GM23338 (cell line): ENCODE results near the gene TNFSF12. TPM values are rescaled to one million over a fixed set of nuclear protein-coding genes. Genes with fewer than 3 reads are reported as not detected.

ENCODE experiments used
- ATAC-seq: fragments of 200-7000 bp; cut with Tn5 transposase; 3 replicates; pipeline ENCODE4 v1.9.1; 2020
- DNase-seq: peaks from one replicate; pipeline ENCODE4 v3.0.0-alpha.2; 2015; ENCODE audit warnings: low spot score
- H2AFZ ChIP-seq: fragments of 200-600 bp; sonication (generic); 2 replicates; pipeline ENCODE4 v1.8.0; 2016; ENCODE audit warnings: antibody characterized with exemption, mild to moderate bottlenecking, moderate library complexity
- H3F3A ChIP-seq: fragments of 200-600 bp; sonication (generic); replicated peaks from 2 replicates; pipeline ENCODE4 v1.8.0; 2017; ENCODE audit warnings: antibody characterized with exemption, mixed run types, low read depth
- H3K27ac ChIP-seq: fragments of 200-600 bp; sonication (generic); 2 replicates; pipeline ENCODE4 v1.6.1; 2016; ENCODE audit warnings: low read depth
- H3K27me3 ChIP-seq: fragments of 200-600 bp; sonication (generic); 2 replicates; pipeline ENCODE4 v1.8.0; 2016; ENCODE audit warnings: mild to moderate bottlenecking, mixed run types, moderate library complexity; ENCODE audit not compliant: insufficient read depth
- H3K36me3 ChIP-seq: fragments of 200-600 bp; sonication (generic); 2 replicates; pipeline ENCODE4 v1.8.0; 2016; ENCODE audit warnings: mild to moderate bottlenecking; ENCODE audit not compliant: insufficient read depth
- H3K4me1 ChIP-seq: fragments of 200-600 bp; sonication (generic); 2 replicates; pipeline ENCODE4 v1.8.0; 2016; ENCODE audit warnings: mild to moderate bottlenecking, moderate library complexity; ENCODE audit not compliant: insufficient read depth
- H3K4me2 ChIP-seq: fragments of 200-600 bp; sonication (generic); 2 replicates; pipeline ENCODE4 v1.7.1; 2017; ENCODE audit warnings: mixed run types
- H3K4me3 ChIP-seq: fragments of 200-600 bp; sonication (generic); 2 replicates; pipeline ENCODE4 v1.6.1; 2016; ENCODE audit warnings: mixed run types
- H3K79me2 ChIP-seq: fragments of 200-600 bp; sonication (generic); replicated peaks from 2 replicates; pipeline ENCODE4 v1.8.0; 2017; ENCODE audit warnings: mild to moderate bottlenecking; ENCODE audit not compliant: insufficient read depth
- H3K9me2 ChIP-seq: fragments of 200-600 bp; sonication (generic); 2 replicates; pipeline ENCODE4 v1.8.0; 2017; ENCODE audit not compliant: insufficient read depth
- H4K20me1 ChIP-seq: fragments of 200-600 bp; sonication (generic); replicated peaks from 2 replicates; pipeline ENCODE4 v1.8.0; 2017; ENCODE audit warnings: mild to moderate bottlenecking; ENCODE audit not compliant: insufficient read depth
- H3K27ac Mint-ChIP-seq: 2 replicates; pipeline ENCODE4 v1.8.0; 2020; ENCODE audit warnings: inconsistent platforms, mild to moderate bottlenecking, moderate library complexity, mixed read lengths
- H3K27me3 Mint-ChIP-seq: 3 replicates; pipeline ENCODE4 v1.8.0; 2022; ENCODE audit warnings: low read depth, mild to moderate bottlenecking, moderate library complexity, mixed read lengths, inconsistent platforms; ENCODE audit not compliant: insufficient read depth, poor library complexity
- H3K36me3 Mint-ChIP-seq: 3 replicates; pipeline ENCODE4 v1.8.0; 2021; ENCODE audit warnings: low read depth, mild to moderate bottlenecking, inconsistent platforms, moderate library complexity, mixed read lengths
- H3K4me1 Mint-ChIP-seq: 3 replicates; pipeline ENCODE4 v1.8.0; 2020; ENCODE audit warnings: mild to moderate bottlenecking, inconsistent platforms, mixed read lengths
- H3K4me3 Mint-ChIP-seq: 3 replicates; pipeline ENCODE4 v1.8.0; 2021; ENCODE audit warnings: moderate library complexity, mild to moderate bottlenecking, inconsistent platforms, mixed read lengths
- H3K9me3 Mint-ChIP-seq: 3 replicates; pipeline ENCODE4 v1.8.0; 2020; ENCODE audit warnings: moderate library complexity, mild to moderate bottlenecking, inconsistent platforms, mixed read lengths
- CREB1 ChIP-seq: fragments of 250-450 bp; sonication (Bioruptor Pico); IDR thresholded peaks from 2 replicates; pipeline ENCODE4 v1.5.0; 2020; ENCODE audit warnings: low read depth, mild to moderate bottlenecking, moderate library complexity
- ETS1 ChIP-seq: IDR thresholded peaks from 2 replicates; pipeline ENCODE4 v1.6.1; 2016; ENCODE audit warnings: antibody characterized with exemption
- STAT1 ChIP-seq: IDR thresholded peaks from one replicate; pipeline ENCODE4 v1.6.1; 2016; ENCODE audit warnings: antibody characterized with exemption; ENCODE audit not compliant: unreplicated experiment
- ZNF331 ChIP-seq: fragments of 250-450 bp; sonication (Bioruptor Pico); IDR thresholded peaks from 2 replicates; pipeline ENCODE4 v1.5.0; 2020; ENCODE audit warnings: low read depth, mild to moderate bottlenecking, moderate library complexity
- ZNF462 ChIP-seq: fragments of 250-450 bp; sonication (Bioruptor Pico); IDR thresholded peaks from 2 replicates; pipeline ENCODE4 v1.5.0; 2020; ENCODE audit warnings: mild to moderate bottlenecking, moderate library complexity
- polyA plus RNA-seq: library from polyadenylated mRNA; unstranded; fragments of >200 nt; fragmentation: Nextera tagmentation; extraction: Ambion mirVana; gene quantifications from 2 replicates; pipeline ENCODE4 v1.2.1, GENCODE V29; 2016
- total RNA-seq: library from RNA; depleted of rRNA; stranded (reverse); fragments of >200 nt; shearing (Covaris generic); gene quantifications from 2 replicates; pipeline ENCODE4 v1.2.3, GENCODE V29; 2014

TNFSF12 gene
- total and polyA plus RNA-seq, 2 experiments from 2014 or later: 3.5 to 6.0 TPM

GRCh38 chr17:7557147-7557764 is 8.4 kb downstream of the TNFSF12 start:
- no peak overlapping the region for H3K27ac Mint-ChIP-seq
- peaks cover 50% of the 10 kb centered on the region for H3K4me1 Mint-ChIP-seq

More at GRCh38 chr17:7557147-7557764, 8.4 kb downstream of the TNFSF12 start:
- DNase-seq: peak; percentile 54
- no peaks in the 10 kb centered on the region for H3K9me3 Mint-ChIP-seq
- Histone ChIP-seq H3K27me3 (no peaks in the 10 kb centered on the region), H3K4me3 (peak overlapping the region; percentile 41), H3K36me3 (no peaks in the 10 kb centered on the region), H4K20me1 (no peaks in the 10 kb centered on the region), H3K4me2 (peak overlapping the region; percentile 80), H3K79me2 (peaks cover 3% of the 10 kb centered on the region), H3K9me2 (no peaks in the 10 kb centered on the region), H3K4me1 (peaks cover 37% of the 10 kb centered on the region), H3F3A (peaks cover 20% of the 10 kb centered on the region), H3K27ac (no peak overlapping the region), H2AFZ (peak overlapping the region; percentile 91)
- ATAC-seq: peak; percentile 2
- H3K4me3 Mint-ChIP-seq: peak overlapping the region; percentile 10; the same call in 1 of the 3 replicates
- TF ChIP-seq ZNF462 (CRISPR knock-in tag): no peak
- TF ChIP-seq CREB1: no peak
- no peak for TF ChIP-seq ZNF331 (CRISPR knock-in tag)
- TF ChIP-seq ETS1: no peak
- no peak for TF ChIP-seq STAT1
- peaks cover 24% of the 10 kb centered on the region for H3K27me3 Mint-ChIP-seq
- H3K36me3 Mint-ChIP-seq: peaks cover under 1% of the 10 kb centered on the region; the same call in 1 of the 3 replicates
